HEK293 (cell line): Measurements from ENCODE around the gene OR1F1.

Source experiments
- CTCF ChIA-PET: fragments of 350-600 bp; formaldehyde crosslinking; extraction: SDS; loops from one replicate; lab custom pipeline; 2021; ENCODE audit warnings: antibody characterized with exemption; lab: Yijun Ruan, JAX
- POLR2A ChIA-PET: fragments of 300-600 bp; formaldehyde crosslinking; extraction: SDS; loops from one replicate; lab custom pipeline; 2020; ENCODE audit warnings: antibody characterized with exemption, inconsistent platforms; lab: Yijun Ruan, JAX
- H3K27ac ChIP-seq: fragments of 200-500 bp; sonication (Bioruptor generic); 2 replicates; pipeline ENCODE4 v1.5.1; 2014; ENCODE audit warnings: low read depth, low read length, control low read depth, inconsistent platforms; ENCODE audit errors: extremely low read depth
- H3K36me3 ChIP-seq, 2 experiments: fragments of 200-500 bp in 1 of 2; sonication (Bioruptor generic) in 1 of 2; 1 replicate in 1 of 2; 2 replicates in 1 of 2; pipeline ENCODE4 v1.5.1; 2014 to 2017; ENCODE audit warnings: inconsistent platforms in 2 of 2, low read length in 2 of 2; ENCODE audit not compliant: control insufficient read depth in 2 of 2, insufficient read depth in 1 of 2
- H3K4me1 ChIP-seq: fragments of 200-500 bp; sonication (Bioruptor generic); 2 replicates; pipeline ENCODE4 v1.5.1; 2014; ENCODE audit warnings: mild to moderate bottlenecking, low read length, inconsistent platforms; ENCODE audit not compliant: control insufficient read depth, insufficient read depth
- H3K4me3 ChIP-seq: 2 replicates; pipeline ENCODE4 v1.5.1; 2011; ENCODE audit warnings: low read depth, mild to moderate bottlenecking, control low read depth, low read length, moderate library complexity
- H3K9me3 ChIP-seq: fragments of 200-500 bp; sonication (Bioruptor generic); 2 replicates; pipeline ENCODE4 v1.5.1; 2014; ENCODE audit warnings: low read depth, low read length, inconsistent platforms; ENCODE audit not compliant: control insufficient read depth, insufficient read depth
- GFI1B ChIP-seq: fragments of 450-650 bp; formaldehyde crosslinking; IDR thresholded peaks from 2 replicates; pipeline ENCODE4 v1.5.1; 2016; ENCODE audit warnings: missing biosample characterization, missing genetic modification characterization
- OVOL3 ChIP-seq: fragments of 450-650 bp; formaldehyde crosslinking; IDR thresholded peaks from 2 replicates; pipeline ENCODE4 v1.5.1; 2016; ENCODE audit warnings: missing biosample characterization, missing genetic modification characterization
- SP3 ChIP-seq: fragments of 450-650 bp; formaldehyde crosslinking; IDR thresholded peaks from 2 replicates; pipeline ENCODE4 v1.5.1; 2016; ENCODE audit warnings: missing biosample characterization, missing genetic modification characterization
- YY1 ChIP-seq: fragments of 450-650 bp; formaldehyde crosslinking; IDR thresholded peaks from 2 replicates; pipeline ENCODE4 v1.5.1; 2018; ENCODE audit warnings: missing biosample characterization, missing genetic modification characterization
- ZBTB17 ChIP-seq: fragments of 450-650 bp; formaldehyde crosslinking; IDR thresholded peaks from 2 replicates; pipeline ENCODE4 v1.5.1; 2016; ENCODE audit warnings: missing biosample characterization, missing genetic modification characterization
- ZNF10 ChIP-seq: fragments of 450-650 bp; formaldehyde crosslinking; IDR thresholded peaks from 2 replicates; pipeline ENCODE4 v1.5.1; 2017; ENCODE audit warnings: missing biosample characterization, missing genetic modification characterization
- ZNF248 ChIP-seq: fragments of 450-650 bp; formaldehyde crosslinking; IDR thresholded peaks from 2 replicates; pipeline ENCODE4 v1.5.1; 2017; ENCODE audit warnings: missing biosample characterization, missing genetic modification characterization
- ZNF335 ChIP-seq: fragments of 450-650 bp; formaldehyde crosslinking; conservative IDR thresholded peaks from 2 replicates; pipeline ENCODE4 v1.5.1; 2016; ENCODE audit warnings: missing biosample characterization, missing genetic modification characterization
- ZNF341 ChIP-seq: fragments of 450-650 bp; formaldehyde crosslinking; IDR thresholded peaks from 2 replicates; pipeline ENCODE4; 2016; ENCODE audit warnings: low read depth, missing biosample characterization, missing genetic modification characterization
- ZNF549 ChIP-seq: fragments of 450-650 bp; IDR thresholded peaks from 2 replicates; pipeline ENCODE4 v1.5.1; 2018; ENCODE audit warnings: missing biosample characterization, missing genetic modification characterization, mild to moderate bottlenecking, inconsistent platforms, moderate library complexity
- ZNF624 ChIP-seq: fragments of 450-650 bp; formaldehyde crosslinking; IDR thresholded peaks from 2 replicates; pipeline ENCODE4 v1.5.1; 2017; ENCODE audit warnings: missing biosample characterization, missing genetic modification characterization
- ZNF626 ChIP-seq: fragments of 450-650 bp; sonication (Bioruptor Pico); formaldehyde crosslinking; IDR thresholded peaks from 2 replicates; pipeline ENCODE4 v1.5.1; 2018; ENCODE audit warnings: missing biosample characterization, missing genetic modification characterization, inconsistent platforms
- ZNF677 ChIP-seq: fragments of 450-650 bp; IDR thresholded peaks from 2 replicates; pipeline ENCODE4 v1.5.0; 2018; ENCODE audit warnings: missing biosample characterization, mild to moderate bottlenecking, missing genetic modification characterization, moderate library complexity
- ZNF707 ChIP-seq: fragments of 450-650 bp; formaldehyde crosslinking; IDR thresholded peaks from 2 replicates; pipeline ENCODE4 v1.5.1; 2016; ENCODE audit warnings: missing biosample characterization, missing genetic modification characterization
- ZNF837 ChIP-seq: fragments of 450-650 bp; formaldehyde crosslinking; IDR thresholded peaks from 2 replicates; pipeline ENCODE4 v1.5.1; 2016; ENCODE audit warnings: missing biosample characterization, missing genetic modification characterization
- ZNF843 ChIP-seq: fragments of 450-650 bp; formaldehyde crosslinking; IDR thresholded peaks from 2 replicates; pipeline ENCODE4 v1.5.1; 2016; ENCODE audit warnings: missing biosample characterization, missing genetic modification characterization
- ZXDB ChIP-seq: fragments of 450-650 bp; formaldehyde crosslinking; IDR thresholded peaks from 2 replicates; pipeline ENCODE4 v1.5.1; 2016; ENCODE audit warnings: missing biosample characterization, missing genetic modification characterization
- TF ChIP-seq, protein P1 (sequence below): fragments of 450-650 bp; formaldehyde crosslinking; IDR thresholded peaks from 2 replicates; pipeline ENCODE4 v1.5.1; 2016; ENCODE audit warnings: missing biosample characterization, missing genetic modification characterization
- TF ChIP-seq, protein P2 (sequence below): fragments of 450-650 bp; formaldehyde crosslinking; optimal IDR thresholded peaks from 2 replicates; pipeline ENCODE3; 2016; ENCODE audit warnings: missing biosample characterization, mild to moderate bottlenecking, missing genetic modification characterization
- TF ChIP-seq, protein P3 (sequence below): fragments of 450-650 bp; formaldehyde crosslinking; IDR thresholded peaks from 2 replicates; pipeline ENCODE4 v1.5.1; 2017; ENCODE audit warnings: missing biosample characterization, missing genetic modification characterization
- TF ChIP-seq, protein P4 (sequence below): fragments of 450-650 bp; formaldehyde crosslinking; IDR thresholded peaks from 2 replicates; pipeline ENCODE4 v1.5.1; 2017; ENCODE audit warnings: missing biosample characterization, missing genetic modification characterization
- TF ChIP-seq, protein P5 (sequence below): fragments of 450-650 bp; formaldehyde crosslinking; IDR thresholded peaks from 2 replicates; pipeline ENCODE4 v1.5.1; 2016; ENCODE audit warnings: missing biosample characterization, missing genetic modification characterization
- TF ChIP-seq, protein P6 (sequence below): fragments of 450-650 bp; formaldehyde crosslinking; IDR thresholded peaks from 2 replicates; pipeline ENCODE4 v1.5.1; 2016; ENCODE audit warnings: missing biosample characterization, missing genetic modification characterization

OR1F1 gene

DNA sequence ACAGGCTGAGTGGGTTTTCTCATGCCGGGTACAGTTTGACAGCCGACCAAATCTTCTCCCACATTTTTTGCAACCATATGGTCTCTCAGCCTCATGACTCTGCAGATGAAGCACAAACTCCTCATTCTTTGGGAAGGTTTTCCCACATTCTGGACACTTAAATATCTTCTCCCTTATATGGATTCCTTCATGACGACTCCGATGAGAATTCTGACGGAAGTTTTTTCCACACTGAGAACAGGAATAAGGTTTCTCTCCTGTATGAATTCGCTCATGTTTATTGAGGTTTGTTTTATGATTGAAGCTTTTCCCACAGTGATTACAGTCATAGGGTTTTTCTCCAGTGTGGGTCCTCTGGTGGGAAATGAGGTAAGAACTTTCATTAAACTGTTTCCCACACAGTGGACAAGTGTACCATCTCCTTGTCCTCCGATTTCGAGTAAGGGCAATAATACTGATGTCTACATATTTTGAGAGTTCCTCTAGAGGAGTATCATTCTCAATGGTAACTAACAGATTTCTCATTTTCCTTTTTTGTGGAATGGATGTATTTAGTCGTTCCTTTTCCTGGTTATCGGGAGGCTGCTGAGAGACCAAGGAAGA, 36.0 kb downstream of the OR1F1 start (continued):
- TF ChIP-seq SP3 (tag by site-specific recombination) = no peak
- TF ChIP-seq GFI1B (tag by site-specific recombination) = no peak
- TF ChIP-seq ZNF248 (tag by site-specific recombination) = no peak
- no peak for TF ChIP-seq ZNF549
- TF ChIP-seq OVOL3 (tag by site-specific recombination) = no peak
- peak; percentile 68; the same call in 1 of the 2 replicates for TF ChIP-seq ZNF626 (tag by site-specific recombination)
- TF ChIP-seq ZNF677 (tag by site-specific recombination) = no peak

DNA sequence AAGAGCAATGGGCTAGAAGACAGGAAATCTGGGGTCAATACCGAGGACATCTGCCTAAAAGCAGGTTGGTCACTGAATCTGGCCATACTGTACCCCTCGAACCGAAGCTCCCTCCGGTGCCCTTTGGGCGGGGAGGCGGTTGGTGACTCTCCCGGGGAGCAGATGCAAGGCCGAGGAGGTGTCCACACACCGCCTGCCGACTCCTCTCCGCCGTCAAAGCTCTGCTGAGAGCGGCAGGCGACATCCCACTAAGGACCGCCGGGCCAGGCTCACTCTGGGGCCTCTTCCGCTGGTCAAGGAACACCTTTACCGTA, 46.5 kb downstream of the OR1F1 start:
- POLR2A ChIA-PET = interaction anchor here (0.6 to 2.8 kb wide), 6 partner anchors 15 to 100 kb away, joined by 3 to 12 read pairs (median 4); partner anchors contain the start of genes ZNF213 and ZNF263
- peak overlapping the region; percentile 80 for H3K27ac ChIP-seq
- CTCF ChIA-PET = interaction anchor here (1.1 to 1.2 kb wide), 2 partner anchors 32 to 175 kb away, joined by 3 read pairs; no protein-coding TSS in a partner anchor
- 0 out of 2 replicates have a peak, but pooled peaks cover 2% of the 10 kb centered on the region for H3K4me1 ChIP-seq
- 0 out of 2 replicates have a peak, but pooled peaks have one; percentile 16 for TF ChIP-seq ZNF707 (tag by site-specific recombination)
- no peak for TF ChIP-seq ZNF624
- TF ChIP-seq ZNF335 (tag by site-specific recombination) = 0 out of 2 replicates have a peak, but pooled peaks have one; percentile 98
- peak overlapping the region; percentile 95 for H3K4me3 ChIP-seq
- no peaks in the 10 kb centered on the region for H3K9me3 ChIP-seq
- peaks cover 25 to 45% of the 10 kb centered on the region in 2 experiments for H3K36me3 ChIP-seq

DNA sequence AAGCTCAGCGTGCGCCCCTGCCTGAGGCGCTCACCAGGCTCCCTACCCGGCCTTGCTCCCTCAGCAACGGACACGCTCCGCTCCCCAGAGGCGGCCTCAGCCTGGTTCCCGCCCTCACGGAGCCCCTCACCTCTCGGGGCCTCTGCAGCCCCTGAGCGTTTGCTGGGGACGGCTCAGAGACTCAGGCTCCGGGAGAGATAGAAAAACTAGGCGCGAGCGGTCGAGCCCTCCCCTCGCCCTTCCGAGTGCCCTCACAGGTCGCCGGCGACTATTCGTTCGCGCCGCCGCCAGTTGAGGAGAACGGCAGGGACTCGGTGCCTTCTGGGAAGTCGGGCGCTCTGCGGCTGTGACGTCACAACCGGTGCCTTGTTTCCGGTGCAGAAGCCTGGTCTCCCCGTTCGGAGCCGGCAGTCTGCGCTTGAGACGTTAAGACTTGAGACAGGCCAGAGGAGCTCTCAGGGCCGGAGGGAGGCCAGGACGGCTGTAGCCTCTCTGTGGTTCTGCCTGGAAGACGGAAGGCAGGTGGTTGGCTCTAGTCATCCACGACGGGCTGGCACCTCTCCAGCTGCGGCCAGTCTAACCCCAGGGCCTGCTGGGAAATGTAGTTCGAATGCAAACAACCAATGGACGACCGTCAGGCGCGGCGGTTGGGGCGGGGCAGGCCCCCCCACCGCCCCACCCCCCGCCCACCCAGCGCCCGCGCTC, 47.0 kb downstream of the OR1F1 start, which contains the start of gene ZNF200:
ZNF200 (minus strand) TSS at position 302 of the 705 bp plus-strand sequence. CDS start 1,403 bp downstream, outside the sequence.
- ChIA-PET POLR2A (interaction anchor here (0.6 to 2.8 kb wide), 7 partner anchors 14 to 166 kb away, joined by 3 to 12 read pairs (median 4); partner anchors contain the start of genes ZNF174, ZNF213, ZNF263 and ZSCAN32), CTCF (interaction anchor here (0.6 to 1.2 kb wide), 3 partner anchors 31 to 176 kb away, joined by 3 to 4 read pairs (median 3); no protein-coding TSS in a partner anchor)
- TF ChIP-seq, protein P1, sequence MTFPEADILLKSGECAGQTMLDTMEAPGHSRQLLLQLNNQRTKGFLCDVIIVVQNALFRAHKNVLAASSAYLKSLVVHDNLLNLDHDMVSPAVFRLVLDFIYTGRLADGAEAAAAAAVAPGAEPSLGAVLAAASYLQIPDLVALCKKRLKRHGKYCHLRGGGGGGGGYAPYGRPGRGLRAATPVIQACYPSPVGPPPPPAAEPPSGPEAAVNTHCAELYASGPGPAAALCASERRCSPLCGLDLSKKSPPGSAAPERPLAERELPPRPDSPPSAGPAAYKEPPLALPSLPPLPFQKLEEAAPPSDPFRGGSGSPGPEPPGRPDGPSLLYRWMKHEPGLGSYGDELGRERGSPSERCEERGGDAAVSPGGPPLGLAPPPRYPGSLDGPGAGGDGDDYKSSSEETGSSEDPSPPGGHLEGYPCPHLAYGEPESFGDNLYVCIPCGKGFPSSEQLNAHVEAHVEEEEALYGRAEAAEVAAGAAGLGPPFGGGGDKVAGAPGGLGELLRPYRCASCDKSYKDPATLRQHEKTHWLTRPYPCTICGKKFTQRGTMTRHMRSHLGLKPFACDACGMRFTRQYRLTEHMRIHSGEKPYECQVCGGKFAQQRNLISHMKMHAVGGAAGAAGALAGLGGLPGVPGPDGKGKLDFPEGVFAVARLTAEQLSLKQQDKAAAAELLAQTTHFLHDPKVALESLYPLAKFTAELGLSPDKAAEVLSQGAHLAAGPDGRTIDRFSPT = peak; percentile 47
- TF ChIP-seq ZNF837 (tag by site-specific recombination) (no peak), SP3 (tag by site-specific recombination) (peak; percentile 75), ZXDB (tag by site-specific recombination) (peak; percentile 88), YY1 (tag by site-specific recombination) (peak; percentile 61), ZNF341 (tag by site-specific recombination) (peak; percentile 60), ZNF10 (tag by site-specific recombination) (peak; percentile 74; the same call in 1 of the 2 replicates), ZBTB17 (tag by site-specific recombination) (peak; percentile 92), ZNF549 (no peak), ZNF843 (tag by site-specific recombination) (peak; percentile 53; the same call in 1 of the 2 replicates)
- TF ChIP-seq, protein P2, sequence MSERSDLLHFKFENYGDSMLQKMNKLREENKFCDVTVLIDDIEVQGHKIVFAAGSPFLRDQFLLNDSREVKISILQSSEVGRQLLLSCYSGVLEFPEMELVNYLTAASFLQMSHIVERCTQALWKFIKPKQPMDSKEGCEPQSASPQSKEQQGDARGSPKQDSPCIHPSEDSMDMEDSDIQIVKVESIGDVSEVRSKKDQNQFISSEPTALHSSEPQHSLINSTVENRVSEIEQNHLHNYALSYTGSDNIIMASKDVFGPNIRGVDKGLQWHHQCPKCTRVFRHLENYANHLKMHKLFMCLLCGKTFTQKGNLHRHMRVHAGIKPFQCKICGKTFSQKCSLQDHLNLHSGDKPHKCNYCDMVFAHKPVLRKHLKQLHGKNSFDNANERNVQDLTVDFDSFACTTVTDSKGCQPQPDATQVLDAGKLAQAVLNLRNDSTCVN = peak; percentile 67
- TF ChIP-seq, protein P3, sequence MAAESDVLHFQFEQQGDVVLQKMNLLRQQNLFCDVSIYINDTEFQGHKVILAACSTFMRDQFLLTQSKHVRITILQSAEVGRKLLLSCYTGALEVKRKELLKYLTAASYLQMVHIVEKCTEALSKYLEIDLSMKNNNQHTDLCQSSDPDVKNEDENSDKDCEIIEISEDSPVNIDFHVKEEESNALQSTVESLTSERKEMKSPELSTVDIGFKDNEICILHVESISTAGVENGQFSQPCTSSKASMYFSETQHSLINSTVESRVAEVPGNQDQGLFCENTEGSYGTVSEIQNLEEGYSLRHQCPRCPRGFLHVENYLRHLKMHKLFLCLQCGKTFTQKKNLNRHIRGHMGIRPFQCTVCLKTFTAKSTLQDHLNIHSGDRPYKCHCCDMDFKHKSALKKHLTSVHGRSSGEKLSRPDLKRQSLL (tag by site-specific recombination) = peak; percentile 77
- TF ChIP-seq, protein P4, sequence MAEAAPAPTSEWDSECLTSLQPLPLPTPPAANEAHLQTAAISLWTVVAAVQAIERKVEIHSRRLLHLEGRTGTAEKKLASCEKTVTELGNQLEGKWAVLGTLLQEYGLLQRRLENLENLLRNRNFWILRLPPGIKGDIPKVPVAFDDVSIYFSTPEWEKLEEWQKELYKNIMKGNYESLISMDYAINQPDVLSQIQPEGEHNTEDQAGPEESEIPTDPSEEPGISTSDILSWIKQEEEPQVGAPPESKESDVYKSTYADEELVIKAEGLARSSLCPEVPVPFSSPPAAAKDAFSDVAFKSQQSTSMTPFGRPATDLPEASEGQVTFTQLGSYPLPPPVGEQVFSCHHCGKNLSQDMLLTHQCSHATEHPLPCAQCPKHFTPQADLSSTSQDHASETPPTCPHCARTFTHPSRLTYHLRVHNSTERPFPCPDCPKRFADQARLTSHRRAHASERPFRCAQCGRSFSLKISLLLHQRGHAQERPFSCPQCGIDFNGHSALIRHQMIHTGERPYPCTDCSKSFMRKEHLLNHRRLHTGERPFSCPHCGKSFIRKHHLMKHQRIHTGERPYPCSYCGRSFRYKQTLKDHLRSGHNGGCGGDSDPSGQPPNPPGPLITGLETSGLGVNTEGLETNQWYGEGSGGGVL (tag by site-specific recombination) = peak; percentile 26; the same call in 1 of the 2 replicates
- TF ChIP-seq, protein P5, sequence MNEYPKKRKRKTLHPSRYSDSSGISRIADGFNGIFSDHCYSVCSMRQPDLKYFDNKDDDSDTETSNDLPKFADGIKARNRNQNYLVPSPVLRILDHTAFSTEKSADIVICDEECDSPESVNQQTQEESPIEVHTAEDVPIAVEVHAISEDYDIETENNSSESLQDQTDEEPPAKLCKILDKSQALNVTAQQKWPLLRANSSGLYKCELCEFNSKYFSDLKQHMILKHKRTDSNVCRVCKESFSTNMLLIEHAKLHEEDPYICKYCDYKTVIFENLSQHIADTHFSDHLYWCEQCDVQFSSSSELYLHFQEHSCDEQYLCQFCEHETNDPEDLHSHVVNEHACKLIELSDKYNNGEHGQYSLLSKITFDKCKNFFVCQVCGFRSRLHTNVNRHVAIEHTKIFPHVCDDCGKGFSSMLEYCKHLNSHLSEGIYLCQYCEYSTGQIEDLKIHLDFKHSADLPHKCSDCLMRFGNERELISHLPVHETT = peak; percentile 78
- TF ChIP-seq, protein P6, sequence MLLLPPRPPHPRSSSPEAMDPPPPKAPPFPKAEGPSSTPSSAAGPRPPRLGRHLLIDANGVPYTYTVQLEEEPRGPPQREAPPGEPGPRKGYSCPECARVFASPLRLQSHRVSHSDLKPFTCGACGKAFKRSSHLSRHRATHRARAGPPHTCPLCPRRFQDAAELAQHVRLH (tag by site-specific recombination) = peak; percentile 85

More for the DNA sequence above, 47.0 kb downstream of the OR1F1 start, which contains the start of gene ZNF200:
- Histone ChIP-seq H3K9me3 (no peaks in the 10 kb centered on the region), H3K4me3 (peak within 1 kb of the TSS; percentile 95), H3K36me3 (peaks cover 20 to 40% of the 10 kb centered on the region in 2 experiments), H3K4me1 (0 out of 2 replicates have a peak, but pooled peaks cover 2% of the 10 kb centered on the region), H3K27ac (peak within 1 kb of the TSS; percentile 80)
